MCF 10A (cell line): Measurements from ENCODE around the gene CIAO2B. TPM values are rescaled to one million over a fixed set of nuclear protein-coding genes. Genes with fewer than 3 reads are reported as not detected.

Experiments used
- BruUV-seq: library from RNA; stranded (reverse); fragments of 400-500 nt; replicated peaks from 2 replicates; lab custom pipeline; 2021; lab: Mats Ljungman, UMichigan
- CTCF ChIA-PET: fragments of 300-600 bp; sonication (Branson Sonifier 250); formaldehyde crosslinking; extraction: SDS; loops from one replicate; lab custom pipeline; 2021; ENCODE audit warnings: antibody characterized with exemption, inconsistent platforms; lab: Yijun Ruan, JAX
- POLR2A ChIA-PET: fragments of 300-600, 350-650 bp; sonication (Branson Sonifier 250); formaldehyde crosslinking; extraction: SDS; loops from one replicate; lab custom pipeline; 2020; ENCODE audit warnings: antibody characterized with exemption, inconsistent platforms; lab: Yijun Ruan, JAX
- DNase-seq: peaks from one replicate; pipeline ENCODE4 v3.0.0-alpha.2; 2018; ENCODE audit not compliant: unreplicated experiment
- H3K27ac Mint-ChIP-seq: one replicate; pipeline ENCODE4 v1.8.0; 2022; ENCODE audit warnings: mild to moderate bottlenecking, low read depth, mixed read lengths; ENCODE audit not compliant: unreplicated experiment
- H3K27me3 Mint-ChIP-seq: one replicate; pipeline ENCODE4 v1.8.0; 2022; ENCODE audit warnings: mixed read lengths; ENCODE audit not compliant: insufficient read depth, unreplicated experiment
- H3K36me3 Mint-ChIP-seq: one replicate; pipeline ENCODE4 v1.8.0; 2022; ENCODE audit warnings: mild to moderate bottlenecking, moderate library complexity, mixed read lengths; ENCODE audit not compliant: insufficient read depth, unreplicated experiment
- H3K4me1 Mint-ChIP-seq: one replicate; pipeline ENCODE4 v1.8.0; 2022; ENCODE audit warnings: mixed read lengths; ENCODE audit not compliant: insufficient read depth, unreplicated experiment
- H3K4me3 Mint-ChIP-seq: one replicate; pipeline ENCODE4 v1.8.0; 2022; ENCODE audit warnings: mild to moderate bottlenecking, moderate library complexity, mixed read lengths; ENCODE audit not compliant: unreplicated experiment
- H3K9me3 Mint-ChIP-seq: one replicate; pipeline ENCODE4 v1.8.0; 2022; ENCODE audit warnings: mixed read lengths; ENCODE audit not compliant: unreplicated experiment
- CTCF ChIP-seq: fragments of 200-600 bp; IDR thresholded peaks from one replicate; pipeline ENCODE4 v1.8.0; 2022; ENCODE audit warnings: antibody characterized with exemption, mild to moderate bottlenecking; ENCODE audit not compliant: unreplicated experiment
- intact Hi-C: fragments of 100-400 bp; cut with micrococcal nuclease; formaldehyde crosslinking; loops from 2 replicates; pipeline ENCODE4 v1.14.1; 2022
- total RNA-seq: library from RNA; stranded (reverse); gene quantifications from 2 replicates; pipeline ENCODE4 v1.2.3, GENCODE V29; 2022

CIAO2B gene
- total RNA-seq, 1 experiment from 2014 or later, result 133 TPM

- Mint-ChIP-seq H3K4me1 (peaks cover 28% of the 10 kb centered on the region), H3K9me3 (no peaks in the 10 kb centered on the region), H3K27me3 (no peaks in the 10 kb centered on the region), H3K36me3 (no peaks in the 10 kb centered on the region), H3K4me3 (no peak overlapping the region), H3K27ac (no peak overlapping the region)
- no peak for DNase-seq
- no TSS peak for BruUV-seq
- intact Hi-C loops, result loop anchor here (10.0 kb wide), 1 partner anchor 64 kb away; no protein-coding TSS in a partner anchor
- no peak for TF ChIP-seq CTCF
- ChIA-PET CTCF (interaction anchor here (0.6 to 3.5 kb wide), 5 partner anchors 10 to 218 kb away, joined by 3 to 37 read pairs (median 4); partner anchors contain the start of gene CES3), POLR2A (interaction anchor here (0.5 kb wide), 1 partner anchor 8 kb away, joined by 3 read pairs; no protein-coding TSS in a partner anchor)
Observed at GRCh38 chr16:66950971-66951790, 17.0 kb upstream of the CIAO2B start.

GRCh38 chr16:66950437-66950836, 16.2 kb upstream of the CIAO2B start:
- Mint-ChIP-seq H3K9me3 (no peaks in the 10 kb centered on the region), H3K36me3 (no peaks in the 10 kb centered on the region), H3K4me3 (no peak overlapping the region), H3K4me1 (peaks cover 28% of the 10 kb centered on the region), H3K27me3 (no peaks in the 10 kb centered on the region), H3K27ac (no peak overlapping the region)
- TF ChIP-seq CTCF, result no peak
- intact Hi-C loops, result loop anchor here (10.0 kb wide), 1 partner anchor 64 kb away; no protein-coding TSS in a partner anchor
- DNase-seq, result no peak
- ChIA-PET CTCF (interaction anchor here (0.6 to 1.3 kb wide), 5 partner anchors 55 to 247 kb away, joined by 3 to 4 read pairs (median 3); no protein-coding TSS in a partner anchor), POLR2A (no interaction called here)
- no TSS peak for BruUV-seq

GRCh38 chr16:66949472-66949871, 15.3 kb upstream of the CIAO2B start:
- DNase-seq, result no peak
- BruUV-seq, result no TSS peak
- Mint-ChIP-seq H3K4me1 (peaks cover 28% of the 10 kb centered on the region), H3K9me3 (no peaks in the 10 kb centered on the region), H3K4me3 (no peak overlapping the region), H3K36me3 (no peaks in the 10 kb centered on the region), H3K27ac (no peak overlapping the region), H3K27me3 (no peaks in the 10 kb centered on the region)
- intact Hi-C loops, result no loop called here
- POLR2A ChIA-PET, result no interaction called here
- CTCF ChIA-PET, result interaction anchor here (0.6 to 1.3 kb wide), 5 partner anchors 16 to 248 kb away, joined by 3 read pairs; partner anchors contain the start of gene CIAO2B
- no peak for TF ChIP-seq CTCF

- intact Hi-C loops, result no loop called here
- no peak for TF ChIP-seq CTCF
- Mint-ChIP-seq H3K4me1 (peaks cover 24% of the 10 kb centered on the region), H3K9me3 (no peaks in the 10 kb centered on the region), H3K27me3 (no peaks in the 10 kb centered on the region), H3K36me3 (peaks cover 3% of the 10 kb centered on the region), H3K4me3 (peak overlapping the region; percentile 68), H3K27ac (no peak overlapping the region)
- no TSS peak for BruUV-seq
- POLR2A ChIA-PET, result no interaction called here
- DNase-seq, result no peak
- CTCF ChIA-PET, result interaction anchor here (0.7 to 1.3 kb wide), 3 partner anchors 15 to 159 kb away, joined by 3 read pairs; partner anchors contain the start of gene CIAO2B
Observed at GRCh38 chr16:66948837-66949225, 14.6 kb upstream of the CIAO2B start.
